IMR-90 (cell line): ENCODE measurements around the gene BCDIN3D. TPM values are rescaled to one million over a fixed set of nuclear protein-coding genes. Genes with fewer than 3 reads are reported as not detected.

ENCODE experiments used
- ATAC-seq: fragments of 200-7000 bp; cut with Tn5 transposase; 2 replicates; pipeline ENCODE4 v1.9.1; 2020; ENCODE audit warnings: low read depth, mild to moderate bottlenecking, moderate library complexity
- BruUV-seq: library from RNA; stranded (reverse); fragments of 400-500 nt; replicated peaks from 2 replicates; lab custom pipeline; 2021; lab: Mats Ljungman, UMichigan
- CTCF ChIA-PET: fragments of 300-600 bp; formaldehyde crosslinking; extraction: SDS; loops from one replicate; lab custom pipeline; 2021; ENCODE audit warnings: antibody characterized with exemption; lab: Yijun Ruan, JAX
- POLR2A ChIA-PET: fragments of 300-600 bp; sonication (Branson Sonifier 250); formaldehyde crosslinking; loops from one replicate; lab custom pipeline; 2022; ENCODE audit warnings: antibody characterized with exemption; ENCODE audit not compliant: unreplicated experiment; lab: Charles Lee
- DNase-seq: peaks from one replicate; pipeline ENCODE4 v3.0.0; 2013
- H2AFZ ChIP-seq: replicated peaks from 2 replicates; pipeline ENCODE3; 2013; ENCODE audit warnings: low read length, mild to moderate bottlenecking; ENCODE audit not compliant: poor library complexity
- H2AK5ac ChIP-seq: 2 replicates; pipeline ENCODE4 v1.6.1; 2013; ENCODE audit warnings: low read depth, low read length, inconsistent platforms
- H2AK9ac ChIP-seq: replicated peaks from 2 replicates; pipeline ENCODE3; 2013; ENCODE audit warnings: mild to moderate bottlenecking, low read depth, low read length, moderate library complexity; ENCODE audit not compliant: poor library complexity
- H2BK120ac ChIP-seq: 2 replicates; pipeline ENCODE4 v1.6.1; 2013; ENCODE audit warnings: low read depth, low read length, inconsistent platforms
- H2BK15ac ChIP-seq: 3 replicates; pipeline ENCODE4 v1.6.1; 2013; ENCODE audit warnings: low read depth, low read length, inconsistent platforms
- H2BK20ac ChIP-seq: 2 replicates; pipeline ENCODE4 v1.6.1; 2013; ENCODE audit warnings: low read depth, mild to moderate bottlenecking, inconsistent platforms, low read length, moderate library complexity
- H2BK5ac ChIP-seq: 2 replicates; pipeline ENCODE4 v1.6.1; 2013; ENCODE audit warnings: mild to moderate bottlenecking, low read depth, low read length, inconsistent platforms; ENCODE audit not compliant: poor library complexity, severe bottlenecking
- H3K14ac ChIP-seq: replicated peaks from 2 replicates; pipeline ENCODE4 v1.6.1; 2013; ENCODE audit warnings: low read depth, low read length, inconsistent platforms
- H3K18ac ChIP-seq: 2 replicates; pipeline ENCODE4 v1.6.1; 2013; ENCODE audit warnings: low read depth, low read length, control low read depth
- H3K23ac ChIP-seq: 2 replicates; pipeline ENCODE4 v1.6.1; 2013; ENCODE audit warnings: low read depth, low read length, inconsistent platforms
- H3K27ac ChIP-seq: 2 replicates; pipeline ENCODE4 v1.5.1; 2013; ENCODE audit warnings: mild to moderate bottlenecking, control low read depth, low read length; ENCODE audit not compliant: insufficient read depth
- H3K27me3 ChIP-seq: 2 replicates; pipeline ENCODE4 v1.6.1; 2013; ENCODE audit warnings: low read length; ENCODE audit not compliant: control insufficient read depth, insufficient read depth
- H3K36me3 ChIP-seq: 2 replicates; pipeline ENCODE4 v1.6.1; 2013; ENCODE audit warnings: low read length, mixed read lengths; ENCODE audit not compliant: control insufficient read depth, insufficient read depth
- H3K4ac ChIP-seq: 2 replicates; pipeline ENCODE4 v1.6.1; 2013; ENCODE audit warnings: low read depth, low read length, inconsistent platforms
- H3K4me1 ChIP-seq: 2 replicates; pipeline ENCODE4 v1.6.1; 2013; ENCODE audit warnings: low read length, mixed read lengths; ENCODE audit not compliant: control insufficient read depth, insufficient read depth
- H3K4me2 ChIP-seq: 2 replicates; pipeline ENCODE4 v1.6.1; 2013; ENCODE audit warnings: low read depth, mild to moderate bottlenecking, control low read depth, low read length, moderate library complexity
- H3K4me3 ChIP-seq: 2 replicates; pipeline ENCODE4 v1.5.1; 2013; ENCODE audit warnings: low read depth, mild to moderate bottlenecking, control low read depth, low read length, moderate library complexity; ENCODE audit not compliant: insufficient read depth
- H3K56ac ChIP-seq: 2 replicates; pipeline ENCODE4 v1.6.1; 2013; ENCODE audit warnings: low read length, inconsistent platforms; ENCODE audit not compliant: insufficient read depth; ENCODE audit errors: extremely low read depth
- H3K79me1 ChIP-seq, 2 experiments: 2 replicates each; pipeline ENCODE4 v1.6.1; 2013; ENCODE audit warnings: low read length in 2 of 2, inconsistent platforms in 1 of 2, low read depth in 1 of 2
- H3K9ac ChIP-seq: 2 replicates; pipeline ENCODE4 v1.6.1; 2013; ENCODE audit warnings: low read depth, low read length, control low read depth
- H3K9me1 ChIP-seq: 2 replicates; pipeline ENCODE4 v1.6.1; 2013; ENCODE audit warnings: low read length, inconsistent platforms; ENCODE audit not compliant: insufficient read depth
- H3K9me3 ChIP-seq: 2 replicates; pipeline ENCODE4 v1.6.1; 2013; ENCODE audit warnings: low read length; ENCODE audit not compliant: control insufficient read depth, insufficient read depth
- H4K20me1 ChIP-seq: 2 replicates; pipeline ENCODE4 v1.6.1; 2013; ENCODE audit warnings: low read length, inconsistent platforms; ENCODE audit not compliant: insufficient read depth
- H4K5ac ChIP-seq: 2 replicates; pipeline ENCODE4 v1.6.1; 2013; ENCODE audit warnings: mild to moderate bottlenecking, low read depth, low read length, control low read depth
- H4K8ac ChIP-seq, 2 experiments: 2 replicates each; pipeline ENCODE4 v1.6.1; 2013; ENCODE audit warnings: low read depth in 2 of 2, low read length in 2 of 2, control low read depth in 1 of 2, inconsistent platforms in 1 of 2
- H4K91ac ChIP-seq: 2 replicates; pipeline ENCODE4 v1.6.1; 2013; ENCODE audit warnings: low read depth, low read length, inconsistent platforms; ENCODE audit not compliant: insufficient read depth
- FOS ChIP-seq: fragments of 150-350 bp; IDR thresholded peaks from 2 replicates; pipeline ENCODE4 v1.6.1; 2016; ENCODE audit warnings: low read depth, low read length
- MAFK ChIP-seq: IDR thresholded peaks from 2 replicates; pipeline ENCODE4 v1.6.1; 2012; ENCODE audit warnings: low read depth, low read length, improper control_type of control experiment
- RFX5 ChIP-seq: IDR thresholded peaks from 2 replicates; pipeline ENCODE4 v1.8.0; 2012; ENCODE audit warnings: low read depth, mild to moderate bottlenecking, low read length, moderate library complexity
- SMC3 ChIP-seq: fragments of 150-350 bp; IDR thresholded peaks from 2 replicates; pipeline ENCODE4 v1.6.1; 2016; ENCODE audit warnings: low read depth, mild to moderate bottlenecking, antibody characterized with exemption, low read length, moderate library complexity
- WGBS, 2 experiments: methylation state at CpG; one replicate each; pipeline versions ENCODE4 v1.1.5 to v1.1.7; 2013; ENCODE audit warnings: missing lambda C conversion rate in 2 of 2; ENCODE audit not compliant: insufficient read length in 1 of 2; ENCODE audit errors: extremely low coverage in 2 of 2; 5-methylcytosine and 5-hydroxymethylcytosine counted together
- dilution Hi-C: fragments of 300-500 bp; cut with HindIII; formaldehyde crosslinking; loops from one replicate; pipeline ENCODE4 v1.14.3; 2018; ENCODE audit warnings: low sequenced_read_pairs; ENCODE audit not compliant: unreplicated experiment
- in situ Hi-C: fragments of 300-500 bp; cut with MboI; formaldehyde crosslinking; loops from 3 replicates; pipeline ENCODE4 v1.14.3; 2019; ENCODE audit warnings: low sequenced_read_pairs, inconsistent platforms, mixed read lengths
- intact Hi-C: fragments of 100-400 bp; cut with micrococcal nuclease; formaldehyde crosslinking; loops from 2 replicates; pipeline ENCODE4 v1.10.0; 2022
- polyA plus RNA-seq, 3 experiments: library from polyadenylated mRNA; depleted of rRNA; stranded (reverse); fragments of >200 nt; gene quantifications; 2 replicates each; pipeline ENCODE4 v1.2.3, GENCODE V29; 2012; ENCODE audit warnings: low replicate concordance in 1 of 3
- total RNA-seq: library from RNA; depleted of rRNA; stranded (reverse); fragments of >200 nt; gene quantifications from 2 replicates; pipeline ENCODE4 v1.2.3, GENCODE V29; 2012

Gene BCDIN3D
- total and polyA plus RNA-seq, 2 of the 4 experiments (the other 2 are of a cell fraction): 2.3 TPM

DNA sequence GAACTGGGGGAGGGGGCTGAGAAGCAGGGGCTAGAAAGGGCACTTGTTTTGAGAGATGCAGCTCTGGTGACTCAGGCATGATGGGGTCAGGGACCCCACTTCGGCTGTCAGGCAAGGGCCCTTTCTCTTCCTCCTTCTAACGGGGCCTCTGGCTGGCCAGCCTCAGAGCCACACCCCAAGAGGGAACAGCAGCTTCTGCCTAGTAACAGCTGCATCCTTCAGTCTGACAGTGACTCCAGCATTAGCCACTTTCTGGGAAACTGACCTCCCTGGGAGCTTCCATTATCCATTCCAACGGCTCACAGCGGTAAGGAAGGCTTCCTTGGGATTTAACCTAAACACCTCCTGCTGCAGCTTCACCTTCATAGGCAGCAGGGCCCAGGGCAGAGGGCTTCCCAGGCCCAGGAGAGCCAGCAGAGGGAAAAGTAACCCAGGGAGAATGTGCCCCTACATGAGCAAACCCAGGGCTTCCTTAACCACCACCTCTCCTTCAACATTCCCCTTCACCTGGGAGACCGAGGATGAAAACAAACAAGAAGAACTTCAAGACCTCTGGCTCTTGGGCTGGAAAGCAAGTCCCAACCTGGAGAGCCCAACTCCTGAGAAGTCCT is 17.4 kb downstream of the BCDIN3D start:
- peak overlapping the region; percentile 17; the same call in 1 of the 2 replicates for H3K23ac ChIP-seq
- no peak overlapping the region for H3K56ac ChIP-seq
- peak overlapping the region; percentile 29; the same call in 1 of the 2 replicates for H3K14ac ChIP-seq
- POLR2A ChIA-PET: interaction anchor here (0.6 kb wide), 2 partner anchors 66 to 228 kb away, joined by 4 to 13 read pairs; no protein-coding TSS in a partner anchor
- peaks cover 32% of the 10 kb centered on the region for H3K9me1 ChIP-seq
- H3K4me1 ChIP-seq: peaks cover 27% of the 10 kb centered on the region
- H3K36me3 ChIP-seq: peaks cover 6% of the 10 kb centered on the region; the same call in 1 of the 2 replicates
- peak overlapping the region in 1 of 2 experiments; percentile 38; a peak in 2 of 4 replicates for H4K8ac ChIP-seq
- CTCF ChIA-PET: interaction anchor here (1.0 to 1.2 kb wide), 2 partner anchors 13 to 84 kb away, joined by 3 read pairs; partner anchors contain the start of gene TMBIM6
- no peak overlapping the region for H3K4me3 ChIP-seq
- peaks cover 72% of the 10 kb centered on the region for H4K20me1 ChIP-seq
- H3K27me3 ChIP-seq: no peaks in the 10 kb centered on the region
- intact Hi-C loops (no loop called here), in situ Hi-C loops (no loop called here), dilution Hi-C loops (no loop called here)
- peak overlapping the region; percentile 75 for H2AK5ac ChIP-seq
- no peak overlapping the region for H3K18ac ChIP-seq
- TF ChIP-seq RFX5 (peak; percentile 94), FOS (no peak), SMC3 (no peak), MAFK (no peak)
- H3K27ac ChIP-seq: peak overlapping the region; percentile 61
- peak overlapping the region; percentile 29 for H2AFZ ChIP-seq
- peaks cover 25 to 85% of the 10 kb centered on the region in 2 experiments for H3K79me1 ChIP-seq
- no TSS peak for BruUV-seq
- H2BK15ac ChIP-seq: no peak overlapping the region
- 0 out of 2 replicates have a peak overlapping the region, but pooled peaks have one; percentile 17 for H3K9ac ChIP-seq
- H3K4ac ChIP-seq: peak overlapping the region; percentile 30; the same call in 1 of the 2 replicates
- peak; percentile 73 for DNase-seq
- H2BK20ac ChIP-seq: 0 out of 2 replicates have a peak overlapping the region, but pooled peaks have one; percentile 6
- H2BK120ac ChIP-seq: peak overlapping the region; percentile 22; the same call in 1 of the 2 replicates
- H3K4me2 ChIP-seq: peak overlapping the region; percentile 93
- H2AK9ac ChIP-seq: peak overlapping the region; percentile 76
- no CpG with 5 or more reads among the region's 5 CpGs for WGBS, 2 experiments
- no peak overlapping the region for H4K91ac ChIP-seq
- no peak overlapping the region for H4K5ac ChIP-seq
- peak overlapping the region; percentile 59 for H2BK5ac ChIP-seq
- no peaks in the 10 kb centered on the region for H3K9me3 ChIP-seq
- peak; percentile 24 for ATAC-seq
